GM21737 (cell line): Measurements from ENCODE around the gene HMX1.

Experiments
- ATAC-seq: cut with Tn5 transposase; IDR thresholded peaks from one replicate; pipeline ENCODE4 v1.9.1; 2021; ENCODE audit warnings: mild to moderate bottlenecking, moderate library complexity; ENCODE audit not compliant: unreplicated experiment

Gene HMX1

GRCh38 chr4:8843597-8843996 is 28.0 kb downstream of the HMX1 start:
- no peak for ATAC-seq

- ATAC-seq, result no peak
Measured at GRCh38 chr4:8842614-8843013, 29.0 kb downstream of the HMX1 start.

GRCh38 chr4:8841678-8842268 is 29.9 kb downstream of the HMX1 start:
- ATAC-seq, result no peak

- no peak for ATAC-seq
Measured at GRCh38 chr4:8840816-8841455, 30.7 kb downstream of the HMX1 start.

- no peak for ATAC-seq
Measured at GRCh38 chr4:8840006-8840793, 31.4 kb downstream of the HMX1 start.

- ATAC-seq, result no peak
Measured at GRCh38 chr4:8838961-8839431, 32.6 kb downstream of the HMX1 start.

GRCh38 chr4:8838296-8838960 is 33.2 kb downstream of the HMX1 start:
- ATAC-seq, result no peak

- ATAC-seq, result no peak
Measured at GRCh38 chr4:8837181-8837841, 34.3 kb downstream of the HMX1 start.

- no peak for ATAC-seq
Measured at GRCh38 chr4:8836664-8837171, 34.9 kb downstream of the HMX1 start.

GRCh38 chr4:8835521-8836365 is 35.9 kb downstream of the HMX1 start:
- no peak for ATAC-seq

GRCh38 chr4:8834681-8835220 is 36.9 kb downstream of the HMX1 start:
- ATAC-seq, result no peak

GRCh38 chr4:8832113-8832915 is 39.3 kb downstream of the HMX1 start:
- ATAC-seq, result no peak

- no peak for ATAC-seq
Measured at GRCh38 chr4:8831221-8832112, 40.2 kb downstream of the HMX1 start.

- no peak for ATAC-seq
Measured at GRCh38 chr4:8830611-8831200, 40.9 kb downstream of the HMX1 start.

- ATAC-seq, result no peak
Measured at GRCh38 chr4:8830056-8830455, 41.6 kb downstream of the HMX1 start.

GRCh38 chr4:8829584-8829983 is 42.1 kb downstream of the HMX1 start:
- ATAC-seq, result no peak

GRCh38 chr4:8828869-8829268 is 42.8 kb downstream of the HMX1 start:
- no peak for ATAC-seq
